ENCODE data around the gene KCNH4. TPM values are rescaled to one million over a fixed set of nuclear protein-coding genes. Genes with fewer than 3 reads are reported as not detected.
"Not testable (repeated sequence)": the region's sequence is repeated elsewhere in the genome, so short reads cannot be mapped to it uniquely, and the experiment has no call there.

Gene KCNH4
- total and polyA plus RNA-seq, 4 donors = 0.30 to 2.1 (median 0.78) TPM

DNA sequence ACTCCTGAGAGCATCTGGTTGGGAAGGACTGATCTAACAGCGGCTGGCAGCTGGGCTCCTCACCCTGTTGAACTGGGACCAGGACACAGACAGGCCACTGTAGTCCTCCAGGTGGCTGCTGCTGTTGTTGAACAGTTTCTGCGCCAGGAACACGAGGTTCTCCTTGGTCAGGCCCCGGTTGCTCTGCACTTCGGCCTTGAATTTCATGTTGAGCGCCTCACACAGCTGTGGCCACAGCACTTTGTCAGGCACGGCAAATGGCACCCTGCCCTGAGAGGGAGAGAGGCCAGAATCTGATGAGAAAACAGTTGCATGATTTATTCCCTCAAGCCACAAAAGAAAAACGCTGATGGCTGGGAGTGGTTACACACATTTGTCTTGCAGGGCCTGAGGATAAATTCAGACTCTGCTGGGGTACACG lies 31.0 kb upstream of the KCNH4 start:
- H3K36me3 ChIP-seq (ENCODE audit: control insufficient read depth, insufficient read depth, low read length) = peaks cover 75% of the 10 kb centered on the region
- 47% methylated on average over 3 of the region's 9 CpGs for WGBS (ENCODE audit: insufficient coverage)
- not testable (repeated sequence) for H3K27ac ChIP-seq (ENCODE audit: low read depth, low read length); H3K4me3 ChIP-seq (ENCODE audit: low read depth, low read length); H3K27me3 ChIP-seq (ENCODE audit: control insufficient read depth, insufficient read depth, low read length); H3K9me3 ChIP-seq (ENCODE audit: control insufficient read depth, insufficient read depth, low read length); H3K4me1 ChIP-seq (ENCODE audit: control insufficient read depth, insufficient read depth, low read length)
- peak in 1 of 6 donors; percentile 13 for DNase-seq (ENCODE audit: low read depth in 4 of 6, low spot score in 6 of 6)

DNA sequence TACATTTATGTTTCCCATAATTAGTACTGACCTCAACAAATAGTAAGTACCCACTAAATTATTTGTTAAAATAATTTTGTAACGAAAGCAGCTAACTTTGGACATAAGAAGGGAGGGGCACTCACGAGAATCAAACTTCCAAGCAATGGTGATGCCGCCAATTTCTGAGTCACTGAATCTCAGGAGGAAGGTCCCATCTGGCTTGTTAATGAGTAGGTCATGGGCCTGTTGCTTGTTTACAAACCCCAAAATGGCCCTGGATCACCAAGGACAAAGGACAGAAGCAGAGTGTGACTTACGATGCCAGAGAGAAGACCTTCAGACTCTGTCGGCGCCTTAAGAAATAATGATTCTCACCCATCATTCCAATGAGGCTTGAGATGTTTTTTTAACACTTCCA lies 29.1 kb upstream of the KCNH4 start:
- Histone ChIP-seq H3K4me1 (ENCODE audit: control insufficient read depth, insufficient read depth, low read length) (peaks cover 3% of the 10 kb centered on the region), H3K4me3 (ENCODE audit: low read depth, low read length) (no peak overlapping the region), H3K27ac (ENCODE audit: low read depth, low read length) (no peak overlapping the region), H3K27me3 (ENCODE audit: control insufficient read depth, insufficient read depth, low read length) (no peaks in the 10 kb centered on the region), H3K36me3 (ENCODE audit: control insufficient read depth, insufficient read depth, low read length) (peaks cover 79% of the 10 kb centered on the region), H3K9me3 (ENCODE audit: control insufficient read depth, insufficient read depth, low read length) (no peaks in the 10 kb centered on the region)
- no peak for DNase-seq (ENCODE audit: low read depth in 4 of 6, low spot score in 6 of 6)
- WGBS (ENCODE audit: insufficient coverage) = 90% methylated on average over 5 of the region's 6 CpGs

DNA sequence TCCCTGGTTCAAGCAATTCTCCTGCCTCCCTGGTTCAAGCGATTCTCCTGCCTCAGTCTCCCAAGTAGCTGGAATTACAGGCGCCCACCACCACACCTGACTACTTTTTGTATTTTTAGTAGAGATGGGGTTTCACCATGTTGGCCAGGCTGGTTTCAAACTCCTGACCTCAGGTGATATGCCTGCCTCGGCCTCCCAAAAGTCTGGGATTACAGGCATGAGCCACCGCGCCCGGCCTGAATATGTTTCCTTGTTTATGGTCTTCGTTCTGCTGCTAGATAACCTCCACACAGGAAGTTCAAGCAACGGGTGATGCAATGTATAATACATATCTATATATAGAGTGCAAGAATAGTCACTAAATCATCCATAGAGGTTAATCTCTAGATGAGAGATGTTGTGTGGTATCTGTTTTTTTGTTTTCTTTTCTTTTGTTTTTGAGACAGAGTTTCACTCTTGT lies 25.2 kb upstream of the KCNH4 start:
- peaks cover 85% of the 10 kb centered on the region for H3K36me3 ChIP-seq (ENCODE audit: control insufficient read depth, insufficient read depth, low read length)
- not testable (repeated sequence) for H3K4me1 ChIP-seq (ENCODE audit: control insufficient read depth, insufficient read depth, low read length); H3K4me3 ChIP-seq (ENCODE audit: low read depth, low read length); DNase-seq (ENCODE audit: low read depth in 4 of 6, low spot score in 6 of 6); H3K9me3 ChIP-seq (ENCODE audit: control insufficient read depth, insufficient read depth, low read length); H3K27ac ChIP-seq (ENCODE audit: low read depth, low read length); H3K27me3 ChIP-seq (ENCODE audit: control insufficient read depth, insufficient read depth, low read length)
- WGBS (ENCODE audit: insufficient coverage) = 100% methylated on average over 1 of the region's 8 CpGs

DNA sequence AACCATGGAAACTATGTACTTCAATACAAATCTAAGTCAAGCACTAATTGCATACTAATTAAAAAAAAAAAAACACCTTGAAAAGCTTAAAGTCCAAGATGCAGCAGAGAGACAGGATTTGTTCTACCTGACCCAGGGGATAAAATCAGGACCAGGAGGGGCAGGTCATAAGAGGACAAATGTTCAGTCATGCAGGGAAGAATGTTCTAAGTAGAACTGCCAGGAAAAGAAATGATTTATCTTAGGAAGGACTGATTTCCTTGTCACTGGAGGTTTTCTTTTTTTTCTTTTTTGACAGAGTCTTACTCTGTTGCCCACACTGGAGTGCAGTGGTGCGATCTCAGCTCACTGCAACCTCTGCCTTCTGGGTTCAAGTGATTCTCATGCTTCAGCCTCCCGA lies 22.4 kb upstream of the KCNH4 start:
- no peaks in the 10 kb centered on the region for H3K9me3 ChIP-seq (ENCODE audit: control insufficient read depth, insufficient read depth, low read length)
- H3K36me3 ChIP-seq (ENCODE audit: control insufficient read depth, insufficient read depth, low read length) = peaks cover 65% of the 10 kb centered on the region
- peaks cover 15% of the 10 kb centered on the region for H3K4me1 ChIP-seq (ENCODE audit: control insufficient read depth, insufficient read depth, low read length)
- 83% methylated on average over 1 of the region's 2 CpGs for WGBS (ENCODE audit: insufficient coverage)
- no peak overlapping the region for H3K4me3 ChIP-seq (ENCODE audit: low read depth, low read length)
- no peak for DNase-seq (ENCODE audit: low read depth in 4 of 6, low spot score in 6 of 6)
- no peak overlapping the region for H3K27ac ChIP-seq (ENCODE audit: low read depth, low read length)
- no peaks in the 10 kb centered on the region for H3K27me3 ChIP-seq (ENCODE audit: control insufficient read depth, insufficient read depth, low read length)

DNA sequence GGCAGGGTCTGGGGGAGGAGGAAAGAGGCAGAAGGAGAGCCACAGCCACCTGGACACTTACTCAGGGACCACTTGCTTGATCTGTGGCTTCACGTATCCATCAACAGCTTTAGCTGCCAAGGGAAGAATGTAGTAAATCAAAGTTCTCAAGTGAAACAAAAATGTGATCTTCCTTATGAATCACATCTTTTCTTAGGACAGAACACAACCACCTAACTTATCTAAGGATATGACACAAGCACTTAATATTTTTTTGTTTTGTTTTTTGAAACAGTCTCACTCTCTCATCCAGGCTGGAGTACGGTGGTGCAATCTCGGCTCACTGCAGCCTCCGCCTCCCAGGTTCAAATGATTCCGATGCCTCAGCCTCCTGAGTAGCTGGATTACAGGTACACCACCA lies 21.8 kb upstream of the KCNH4 start:
- Histone ChIP-seq H3K4me3 (ENCODE audit: low read depth, low read length) (no peak overlapping the region), H3K4me1 (ENCODE audit: control insufficient read depth, insufficient read depth, low read length) (peaks cover 15% of the 10 kb centered on the region), H3K27me3 (ENCODE audit: control insufficient read depth, insufficient read depth, low read length) (no peaks in the 10 kb centered on the region), H3K9me3 (ENCODE audit: control insufficient read depth, insufficient read depth, low read length) (no peaks in the 10 kb centered on the region), H3K27ac (ENCODE audit: low read depth, low read length) (no peak overlapping the region), H3K36me3 (ENCODE audit: control insufficient read depth, insufficient read depth, low read length) (peaks cover 59% of the 10 kb centered on the region)
- no peak for DNase-seq (ENCODE audit: low read depth in 4 of 6, low spot score in 6 of 6)
- no CpG with 5 or more reads among the region's 5 CpGs for WGBS (ENCODE audit: insufficient coverage)

DNA sequence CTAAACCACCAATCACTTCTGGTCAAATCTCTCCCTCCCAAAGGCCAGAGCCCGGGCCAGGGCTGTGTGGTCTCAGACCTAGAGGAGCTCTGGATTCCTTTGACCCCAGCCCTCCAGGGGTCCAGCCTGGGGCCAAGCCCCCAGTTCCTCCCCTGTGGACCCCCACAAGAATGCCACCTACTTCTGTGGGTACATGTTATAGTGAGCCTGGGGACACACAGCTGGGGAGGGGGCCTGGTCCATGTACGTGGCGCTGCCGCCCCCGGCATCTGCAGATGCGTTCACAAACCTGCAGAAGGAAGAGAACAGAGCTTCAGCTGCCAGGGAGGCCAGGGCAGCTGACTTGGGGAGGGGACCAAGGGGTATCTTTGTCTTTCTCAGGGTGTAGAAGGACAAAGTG lies 21.2 kb upstream of the KCNH4 start:
- Histone ChIP-seq H3K27ac (ENCODE audit: low read depth, low read length) (no peak overlapping the region), H3K27me3 (ENCODE audit: control insufficient read depth, insufficient read depth, low read length) (no peaks in the 10 kb centered on the region), H3K36me3 (ENCODE audit: control insufficient read depth, insufficient read depth, low read length) (peaks cover 54% of the 10 kb centered on the region), H3K9me3 (ENCODE audit: control insufficient read depth, insufficient read depth, low read length) (no peaks in the 10 kb centered on the region), H3K4me1 (ENCODE audit: control insufficient read depth, insufficient read depth, low read length) (peaks cover 15% of the 10 kb centered on the region), H3K4me3 (ENCODE audit: low read depth, low read length) (no peak overlapping the region)
- WGBS (ENCODE audit: insufficient coverage) = 96% methylated on average over 6 of the region's 6 CpGs
- no peak for DNase-seq (ENCODE audit: low read depth in 4 of 6, low spot score in 6 of 6)

DNA sequence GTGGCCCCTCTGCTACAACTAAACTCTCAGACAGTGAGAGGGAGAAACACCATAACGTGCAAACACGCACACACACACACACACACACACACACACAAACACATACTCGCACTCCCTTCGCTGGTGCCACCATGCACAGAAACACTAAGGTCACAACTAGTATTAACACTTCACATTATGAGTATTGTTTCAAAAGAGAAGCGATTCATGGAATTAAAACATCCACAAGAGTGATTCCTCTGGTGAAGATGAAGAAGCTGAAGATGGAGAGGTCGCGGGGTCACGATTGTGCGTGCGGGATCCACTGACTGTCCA lies 20.5 kb upstream of the KCNH4 start:
- H3K36me3 ChIP-seq (ENCODE audit: control insufficient read depth, insufficient read depth, low read length) = peaks cover 48% of the 10 kb centered on the region
- peaks cover 15% of the 10 kb centered on the region for H3K4me1 ChIP-seq (ENCODE audit: control insufficient read depth, insufficient read depth, low read length)
- WGBS (ENCODE audit: insufficient coverage) = 83% methylated on average over 5 of the region's 10 CpGs
- no peak for DNase-seq (ENCODE audit: low read depth in 4 of 6, low spot score in 6 of 6)
- H3K9me3 ChIP-seq (ENCODE audit: control insufficient read depth, insufficient read depth, low read length) = no peaks in the 10 kb centered on the region
- H3K4me3 ChIP-seq (ENCODE audit: low read depth, low read length) = no peak overlapping the region
- H3K27me3 ChIP-seq (ENCODE audit: control insufficient read depth, insufficient read depth, low read length) = no peaks in the 10 kb centered on the region
- H3K27ac ChIP-seq (ENCODE audit: low read depth, low read length) = no peak overlapping the region

DNA sequence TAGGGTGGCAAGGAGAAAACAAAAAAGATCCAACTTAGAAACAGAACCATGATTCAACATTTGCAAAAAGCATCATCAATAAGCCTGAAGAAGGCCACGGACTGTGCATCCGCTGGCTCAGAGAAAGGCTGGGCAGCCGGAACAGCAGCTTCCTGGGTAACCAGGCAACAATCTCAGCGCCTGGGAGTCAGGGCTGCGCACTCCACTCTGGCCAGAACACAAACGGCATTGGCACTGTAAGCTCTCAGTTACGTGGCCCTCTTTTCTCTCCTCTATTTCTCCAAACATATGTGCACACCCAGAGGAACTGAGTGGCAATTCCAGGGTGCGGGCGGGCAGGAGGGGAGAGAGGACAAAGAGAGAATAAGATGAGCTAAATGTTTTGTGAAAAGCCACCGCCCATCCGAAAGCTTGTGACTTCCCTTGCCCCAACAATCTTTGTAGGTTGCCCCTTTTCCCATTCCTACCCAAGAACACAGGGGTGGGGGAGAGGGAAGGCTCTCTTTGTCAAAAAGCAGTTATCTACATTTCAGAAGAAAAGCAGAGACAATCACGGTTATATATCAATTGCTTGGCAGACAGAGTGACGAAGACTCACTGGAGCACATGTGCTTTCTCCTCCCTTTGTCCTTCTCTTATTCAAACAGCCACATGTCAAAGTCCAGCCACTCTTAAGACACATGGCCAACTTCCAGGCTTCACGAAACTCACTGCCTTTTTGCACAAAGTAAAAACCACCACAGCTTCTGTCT lies 19.9 kb upstream of the KCNH4 start:
- no peak overlapping the region for H3K27ac ChIP-seq (ENCODE audit: low read depth, low read length)
- H3K36me3 ChIP-seq (ENCODE audit: control insufficient read depth, insufficient read depth, low read length) = peaks cover 43% of the 10 kb centered on the region
- no peak overlapping the region for H3K4me3 ChIP-seq (ENCODE audit: low read depth, low read length)
- DNase-seq (ENCODE audit: low read depth in 4 of 6, low spot score in 6 of 6) = peak in 2 of 6 donors; percentile 69 to 82
- peaks cover 15% of the 10 kb centered on the region for H3K4me1 ChIP-seq (ENCODE audit: control insufficient read depth, insufficient read depth, low read length)
- H3K9me3 ChIP-seq (ENCODE audit: control insufficient read depth, insufficient read depth, low read length) = no peaks in the 10 kb centered on the region
- H3K27me3 ChIP-seq (ENCODE audit: control insufficient read depth, insufficient read depth, low read length) = no peaks in the 10 kb centered on the region
- 31% methylated on average over 8 of the region's 14 CpGs for WGBS (ENCODE audit: insufficient coverage)

DNA sequence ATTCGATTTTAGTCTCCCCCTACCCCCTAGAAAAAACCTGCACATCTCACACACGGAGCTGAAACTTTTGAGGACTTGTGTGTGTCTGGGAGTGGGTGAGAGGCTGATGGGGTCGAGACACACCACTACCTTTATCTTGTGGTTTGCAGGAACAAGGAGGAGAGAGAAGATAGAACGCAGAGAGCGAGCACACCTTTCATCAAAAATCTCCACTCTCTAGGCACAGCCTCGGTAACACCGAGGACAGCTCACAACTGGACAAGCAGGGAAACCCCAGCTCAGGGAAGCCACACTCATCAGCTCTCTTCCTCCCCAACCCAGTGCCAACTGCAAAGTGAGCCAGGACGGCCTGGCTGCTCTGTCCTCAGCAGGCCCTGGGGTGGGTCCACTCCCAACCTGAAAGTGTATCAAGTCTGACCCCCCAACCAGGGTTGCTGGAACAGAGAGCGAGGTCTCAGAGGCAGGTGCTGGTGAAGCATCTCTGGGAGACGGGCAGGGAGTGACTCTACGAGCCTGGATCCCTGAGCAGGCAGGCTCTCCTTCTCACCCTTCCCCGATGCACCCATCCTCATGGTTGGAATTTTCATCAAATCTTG lies 18.6 kb upstream of the KCNH4 start:
- 90% methylated on average over 3 of the region's 12 CpGs for WGBS (ENCODE audit: insufficient coverage)
- peaks cover 18% of the 10 kb centered on the region for H3K4me1 ChIP-seq (ENCODE audit: control insufficient read depth, insufficient read depth, low read length)
- H3K9me3 ChIP-seq (ENCODE audit: control insufficient read depth, insufficient read depth, low read length) = no peaks in the 10 kb centered on the region
- DNase-seq (ENCODE audit: low read depth in 4 of 6, low spot score in 6 of 6) = no peak
- H3K27ac ChIP-seq (ENCODE audit: low read depth, low read length) = no peak overlapping the region
- H3K36me3 ChIP-seq (ENCODE audit: control insufficient read depth, insufficient read depth, low read length) = peaks cover 32% of the 10 kb centered on the region
- no peak overlapping the region for H3K4me3 ChIP-seq (ENCODE audit: low read depth, low read length)
- H3K27me3 ChIP-seq (ENCODE audit: control insufficient read depth, insufficient read depth, low read length) = no peaks in the 10 kb centered on the region

DNA sequence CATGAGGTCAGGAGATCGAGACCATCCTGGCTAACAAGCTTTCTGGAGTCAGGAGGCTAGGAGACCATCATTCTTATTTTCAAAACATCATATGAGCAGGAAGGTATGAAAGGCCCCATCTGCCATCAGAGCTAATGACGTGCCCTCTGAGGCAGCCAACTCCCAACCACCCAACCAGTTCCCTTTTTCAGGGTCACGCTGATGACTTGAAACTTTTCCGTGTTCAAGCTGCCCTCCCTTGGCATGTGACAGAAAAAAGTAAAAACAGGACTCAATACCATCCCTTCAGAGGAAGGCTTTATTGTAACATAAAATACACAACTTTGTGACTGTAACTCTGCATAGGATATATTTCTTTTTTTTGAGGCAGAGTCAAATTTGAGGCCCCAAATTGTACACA lies 18.0 kb upstream of the KCNH4 start:
- 50% methylated on average over 1 of the region's 4 CpGs for WGBS (ENCODE audit: insufficient coverage)
- Histone ChIP-seq H3K4me1 (ENCODE audit: control insufficient read depth, insufficient read depth, low read length) (peaks cover 25% of the 10 kb centered on the region), H3K27ac (ENCODE audit: low read depth, low read length) (no peak overlapping the region), H3K36me3 (ENCODE audit: control insufficient read depth, insufficient read depth, low read length) (peaks cover 27% of the 10 kb centered on the region), H3K9me3 (ENCODE audit: control insufficient read depth, insufficient read depth, low read length) (no peaks in the 10 kb centered on the region), H3K4me3 (ENCODE audit: low read depth, low read length) (no peak overlapping the region), H3K27me3 (ENCODE audit: control insufficient read depth, insufficient read depth, low read length) (no peaks in the 10 kb centered on the region)
- DNase-seq (ENCODE audit: low read depth in 4 of 6, low spot score in 6 of 6) = no peak

Measured in spinal cord (tissue), 10 donors.